22Rv1 (cell line): Measurements from ENCODE around the gene KMT2B.
"Not testable (repeated sequence)": the region's sequence is repeated elsewhere in the genome, so short reads cannot be mapped to it uniquely, and the experiment has no call there.

ENCODE experiments used
- H3K27ac ChIP-seq: fragments of 450-650 bp; 2 replicates; pipeline ENCODE4 v1.5.1; 2017
- CTCF ChIP-seq: fragments of 450-650 bp; IDR thresholded peaks from 2 replicates; pipeline ENCODE4 v1.5.1; 2017; ENCODE audit warnings: mild to moderate bottlenecking
- ZFX ChIP-seq: fragments of 450-650 bp; IDR thresholded peaks from 2 replicates; pipeline ENCODE4 v1.6.1; 2017; ENCODE audit warnings: antibody characterized with exemption, borderline replicate concordance

Gene KMT2B

GRCh38 chr19:35764432-35765315 is 46.9 kb downstream of the KMT2B start:
- H3K27ac ChIP-seq = no peak overlapping the region
- TF ChIP-seq ZFX (no peak), CTCF (no peak)

GRCh38 chr19:35766571-35767104 is 48.8 kb downstream of the KMT2B start:
- TF ChIP-seq ZFX = no peak
- TF ChIP-seq CTCF = no peak
- no peak overlapping the region for H3K27ac ChIP-seq

- no peak overlapping the region for H3K27ac ChIP-seq
- no peak for TF ChIP-seq CTCF
- TF ChIP-seq ZFX = no peak
Observed at GRCh38 chr19:35767288-35768081, 49.7 kb downstream of the KMT2B start.

GRCh38 chr19:35768082-35768421 is 50.2 kb downstream of the KMT2B start:
- H3K27ac ChIP-seq = no peak overlapping the region
- no peak for TF ChIP-seq CTCF
- no peak for TF ChIP-seq ZFX

- not testable (repeated sequence) for H3K27ac ChIP-seq
Observed at GRCh38 chr19:35772362-35772761, 54.6 kb downstream of the KMT2B start.

GRCh38 chr19:35773020-35773806 is 55.4 kb downstream of the KMT2B start:
- no peak overlapping the region for H3K27ac ChIP-seq
- TF ChIP-seq CTCF = no peak
- no peak for TF ChIP-seq ZFX
